Measurements from ENCODE around the gene TBC1D2B.

DNA sequence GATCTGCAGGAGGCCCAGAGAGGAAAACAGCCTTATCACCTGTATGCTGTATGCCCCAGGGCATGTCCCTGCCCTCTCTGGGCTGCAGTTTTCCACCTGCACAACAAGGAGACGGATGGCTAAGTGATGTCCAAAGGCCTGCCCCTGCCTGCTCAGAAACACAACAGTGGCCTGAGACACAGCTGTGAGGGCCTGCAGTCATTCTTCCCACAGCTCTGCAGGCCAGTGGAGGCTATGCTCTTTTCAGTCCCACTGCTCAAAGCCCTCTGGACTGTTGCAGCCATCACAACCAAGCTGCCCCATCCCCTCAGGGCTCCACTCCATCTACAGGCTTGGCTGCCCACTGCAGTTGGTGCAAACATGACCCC lies 5.2 kb upstream of the TBC1D2B start:
- TF ChIP-seq, protein P1, sequence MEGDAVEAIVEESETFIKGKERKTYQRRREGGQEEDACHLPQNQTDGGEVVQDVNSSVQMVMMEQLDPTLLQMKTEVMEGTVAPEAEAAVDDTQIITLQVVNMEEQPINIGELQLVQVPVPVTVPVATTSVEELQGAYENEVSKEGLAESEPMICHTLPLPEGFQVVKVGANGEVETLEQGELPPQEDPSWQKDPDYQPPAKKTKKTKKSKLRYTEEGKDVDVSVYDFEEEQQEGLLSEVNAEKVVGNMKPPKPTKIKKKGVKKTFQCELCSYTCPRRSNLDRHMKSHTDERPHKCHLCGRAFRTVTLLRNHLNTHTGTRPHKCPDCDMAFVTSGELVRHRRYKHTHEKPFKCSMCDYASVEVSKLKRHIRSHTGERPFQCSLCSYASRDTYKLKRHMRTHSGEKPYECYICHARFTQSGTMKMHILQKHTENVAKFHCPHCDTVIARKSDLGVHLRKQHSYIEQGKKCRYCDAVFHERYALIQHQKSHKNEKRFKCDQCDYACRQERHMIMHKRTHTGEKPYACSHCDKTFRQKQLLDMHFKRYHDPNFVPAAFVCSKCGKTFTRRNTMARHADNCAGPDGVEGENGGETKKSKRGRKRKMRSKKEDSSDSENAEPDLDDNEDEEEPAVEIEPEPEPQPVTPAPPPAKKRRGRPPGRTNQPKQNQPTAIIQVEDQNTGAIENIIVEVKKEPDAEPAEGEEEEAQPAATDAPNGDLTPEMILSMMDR (IDR thresholded peaks at IDR 0.05), result no peak
- TF ChIP-seq POLR2AphosphoS5 (IDR thresholded peaks at IDR 0.05), result no peak
- no peak for TF ChIP-seq EP300 (IDR thresholded peaks at IDR 0.05)
- no peak for TF ChIP-seq POLR2A (IDR thresholded peaks at IDR 0.05)

All from stomach (tissue), 4 donors.